HG02885 (cell line): ENCODE measurements around the gene MYO9A.

Source experiments
- ATAC-seq: cut with Tn5 transposase; IDR thresholded peaks from one replicate; pipeline ENCODE4 v1.9.1; 2021; ENCODE audit warnings: mild to moderate bottlenecking; ENCODE audit not compliant: unreplicated experiment, poor library complexity

MYO9A gene

GRCh38 chr15:72118017-72118978 lies at the start of gene MYO9A, which contains the start of gene SENP8:
TSS of gene MYO9A (minus strand) at chr15:72118150. CDS start at chr15:72046563, 71,587 bp downstream.
TSS of gene SENP8 (plus strand) at chr15:72118403. CDS start at chr15:72139624, 21,221 bp downstream.
- peak; percentile 65 for ATAC-seq

- ATAC-seq = no peak
These were observed 49.5 kb upstream of the MYO9A start for GRCh38 chr15:72167445-72167844.

- no peak for ATAC-seq
These were observed 48.9 kb upstream of the MYO9A start for GRCh38 chr15:72166716-72167417.

GRCh38 chr15:72163719-72164118 lies 45.8 kb upstream of the MYO9A start:
- no peak for ATAC-seq

GRCh38 chr15:72162569-72162968 lies 44.6 kb upstream of the MYO9A start:
- no peak for ATAC-seq

GRCh38 chr15:72161361-72162132 lies 43.6 kb upstream of the MYO9A start:
- ATAC-seq = no peak

GRCh38 chr15:72160696-72161245 lies 42.8 kb upstream of the MYO9A start:
- no peak for ATAC-seq

- no peak for ATAC-seq
These were observed 39.0 kb upstream of the MYO9A start for GRCh38 chr15:72156928-72157327.

GRCh38 chr15:72155635-72156616 lies 38.0 kb upstream of the MYO9A start:
- ATAC-seq = peak; percentile 47

- ATAC-seq = no peak
These were observed 37.2 kb upstream of the MYO9A start for GRCh38 chr15:72155003-72155621.

GRCh38 chr15:72154316-72154715 lies 36.4 kb upstream of the MYO9A start:
- ATAC-seq = no peak

- no peak for ATAC-seq
These were observed 35.5 kb upstream of the MYO9A start for GRCh38 chr15:72153269-72154000.

- ATAC-seq = no peak
These were observed 29.5 kb upstream of the MYO9A start for GRCh38 chr15:72147418-72147817.

GRCh38 chr15:72146934-72147333 lies 29.0 kb upstream of the MYO9A start:
- no peak for ATAC-seq

GRCh38 chr15:72146221-72146620 lies 28.3 kb upstream of the MYO9A start:
- ATAC-seq = no peak

- ATAC-seq = peak; percentile 99
These were observed 23.5 kb upstream of the MYO9A start for GRCh38 chr15:72141171-72142084.

- no peak for ATAC-seq
These were observed 22.1 kb upstream of the MYO9A start for GRCh38 chr15:72140088-72140487.
